DND-41 (cell line): ENCODE results near the gene SLC17A4.

Experiments used
- EZH2 ChIP-seq: IDR thresholded peaks from 3 replicates; pipeline ENCODE4 v1.6.1; 2012; ENCODE audit warnings: borderline replicate concordance, low read depth, mild to moderate bottlenecking, moderate library complexity, low read length, inconsistent platforms; ENCODE audit not compliant: severe bottlenecking
- TF ChIP-seq, protein P1 (sequence below): IDR thresholded peaks from 2 replicates; pipeline ENCODE4 v1.5.1; 2012; ENCODE audit warnings: borderline replicate concordance, low read length, moderate library complexity, mild to moderate bottlenecking; ENCODE audit not compliant: poor library complexity, severe bottlenecking; ENCODE audit errors: extremely low read depth

DNA sequence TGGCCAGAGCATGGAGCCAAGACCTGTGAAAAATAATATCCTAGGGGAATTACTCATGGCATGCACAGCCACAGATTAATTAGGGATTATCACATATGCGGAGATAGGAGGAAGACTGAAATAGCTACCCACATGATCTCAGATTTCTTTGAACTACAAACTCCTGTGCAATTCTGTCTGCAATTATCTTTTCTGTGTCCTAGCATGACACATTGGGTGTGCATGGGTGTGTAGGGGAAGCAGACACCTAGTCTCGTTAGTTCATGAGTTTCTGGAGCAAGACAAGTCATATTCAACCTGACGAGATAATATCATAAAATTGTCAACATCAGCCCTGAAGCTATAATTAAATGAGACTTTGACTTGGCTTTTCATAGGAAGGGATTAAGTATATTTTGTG is 3.6 kb upstream of the SLC17A4 start:
- TF ChIP-seq, protein P1, sequence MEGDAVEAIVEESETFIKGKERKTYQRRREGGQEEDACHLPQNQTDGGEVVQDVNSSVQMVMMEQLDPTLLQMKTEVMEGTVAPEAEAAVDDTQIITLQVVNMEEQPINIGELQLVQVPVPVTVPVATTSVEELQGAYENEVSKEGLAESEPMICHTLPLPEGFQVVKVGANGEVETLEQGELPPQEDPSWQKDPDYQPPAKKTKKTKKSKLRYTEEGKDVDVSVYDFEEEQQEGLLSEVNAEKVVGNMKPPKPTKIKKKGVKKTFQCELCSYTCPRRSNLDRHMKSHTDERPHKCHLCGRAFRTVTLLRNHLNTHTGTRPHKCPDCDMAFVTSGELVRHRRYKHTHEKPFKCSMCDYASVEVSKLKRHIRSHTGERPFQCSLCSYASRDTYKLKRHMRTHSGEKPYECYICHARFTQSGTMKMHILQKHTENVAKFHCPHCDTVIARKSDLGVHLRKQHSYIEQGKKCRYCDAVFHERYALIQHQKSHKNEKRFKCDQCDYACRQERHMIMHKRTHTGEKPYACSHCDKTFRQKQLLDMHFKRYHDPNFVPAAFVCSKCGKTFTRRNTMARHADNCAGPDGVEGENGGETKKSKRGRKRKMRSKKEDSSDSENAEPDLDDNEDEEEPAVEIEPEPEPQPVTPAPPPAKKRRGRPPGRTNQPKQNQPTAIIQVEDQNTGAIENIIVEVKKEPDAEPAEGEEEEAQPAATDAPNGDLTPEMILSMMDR: no peak
- no peak for TF ChIP-seq EZH2
